ENCODE measurements around the gene CCR8.

DNA sequence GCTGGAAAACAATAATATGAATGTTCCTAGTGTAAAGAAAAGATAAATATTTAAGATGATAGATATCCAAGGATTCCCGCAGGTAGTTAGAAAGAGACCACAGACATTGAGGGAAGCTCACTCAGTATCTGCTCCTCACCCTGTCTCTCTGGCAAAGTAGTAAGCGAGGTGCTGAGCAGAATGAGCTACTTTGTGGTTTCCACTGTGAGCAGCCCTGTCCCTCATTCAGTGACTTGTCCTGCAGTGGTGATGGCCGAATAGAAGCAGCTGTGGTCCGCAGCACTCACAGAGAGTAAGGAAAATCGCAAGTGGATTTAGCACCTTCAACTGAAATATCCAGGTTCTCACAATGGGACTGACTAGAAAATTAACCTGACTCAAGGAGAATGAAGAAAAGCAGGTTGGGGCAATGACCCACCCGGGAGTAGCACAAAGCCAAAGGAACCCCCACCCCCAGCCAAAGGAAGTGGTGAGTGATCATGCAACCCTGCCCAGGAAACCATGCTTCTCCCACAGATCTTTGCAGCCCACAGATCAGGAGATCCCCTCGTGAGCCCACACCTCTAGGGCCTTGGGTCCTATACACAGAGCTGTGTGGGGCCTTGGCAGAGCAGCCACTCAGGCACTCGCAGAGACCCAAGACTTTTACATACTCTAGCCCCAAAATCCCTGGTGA, 31.9 kb downstream of the CCR8 start:
- TF ChIP-seq POLR2AphosphoS5 (IDR thresholded peaks at IDR 0.05; ENCODE audit: low read depth) (peak; percentile 62; the same call in 1 of the 2 replicates), SPI1 (IDR thresholded peaks at IDR 0.05; ENCODE audit: borderline replicate concordance, low read depth) (no peak)
- TF ChIP-seq, protein P1, sequence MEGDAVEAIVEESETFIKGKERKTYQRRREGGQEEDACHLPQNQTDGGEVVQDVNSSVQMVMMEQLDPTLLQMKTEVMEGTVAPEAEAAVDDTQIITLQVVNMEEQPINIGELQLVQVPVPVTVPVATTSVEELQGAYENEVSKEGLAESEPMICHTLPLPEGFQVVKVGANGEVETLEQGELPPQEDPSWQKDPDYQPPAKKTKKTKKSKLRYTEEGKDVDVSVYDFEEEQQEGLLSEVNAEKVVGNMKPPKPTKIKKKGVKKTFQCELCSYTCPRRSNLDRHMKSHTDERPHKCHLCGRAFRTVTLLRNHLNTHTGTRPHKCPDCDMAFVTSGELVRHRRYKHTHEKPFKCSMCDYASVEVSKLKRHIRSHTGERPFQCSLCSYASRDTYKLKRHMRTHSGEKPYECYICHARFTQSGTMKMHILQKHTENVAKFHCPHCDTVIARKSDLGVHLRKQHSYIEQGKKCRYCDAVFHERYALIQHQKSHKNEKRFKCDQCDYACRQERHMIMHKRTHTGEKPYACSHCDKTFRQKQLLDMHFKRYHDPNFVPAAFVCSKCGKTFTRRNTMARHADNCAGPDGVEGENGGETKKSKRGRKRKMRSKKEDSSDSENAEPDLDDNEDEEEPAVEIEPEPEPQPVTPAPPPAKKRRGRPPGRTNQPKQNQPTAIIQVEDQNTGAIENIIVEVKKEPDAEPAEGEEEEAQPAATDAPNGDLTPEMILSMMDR (IDR thresholded peaks at IDR 0.05; ENCODE audit: insufficient read depth, low read length), result no peak
- TF ChIP-seq, protein P2, sequence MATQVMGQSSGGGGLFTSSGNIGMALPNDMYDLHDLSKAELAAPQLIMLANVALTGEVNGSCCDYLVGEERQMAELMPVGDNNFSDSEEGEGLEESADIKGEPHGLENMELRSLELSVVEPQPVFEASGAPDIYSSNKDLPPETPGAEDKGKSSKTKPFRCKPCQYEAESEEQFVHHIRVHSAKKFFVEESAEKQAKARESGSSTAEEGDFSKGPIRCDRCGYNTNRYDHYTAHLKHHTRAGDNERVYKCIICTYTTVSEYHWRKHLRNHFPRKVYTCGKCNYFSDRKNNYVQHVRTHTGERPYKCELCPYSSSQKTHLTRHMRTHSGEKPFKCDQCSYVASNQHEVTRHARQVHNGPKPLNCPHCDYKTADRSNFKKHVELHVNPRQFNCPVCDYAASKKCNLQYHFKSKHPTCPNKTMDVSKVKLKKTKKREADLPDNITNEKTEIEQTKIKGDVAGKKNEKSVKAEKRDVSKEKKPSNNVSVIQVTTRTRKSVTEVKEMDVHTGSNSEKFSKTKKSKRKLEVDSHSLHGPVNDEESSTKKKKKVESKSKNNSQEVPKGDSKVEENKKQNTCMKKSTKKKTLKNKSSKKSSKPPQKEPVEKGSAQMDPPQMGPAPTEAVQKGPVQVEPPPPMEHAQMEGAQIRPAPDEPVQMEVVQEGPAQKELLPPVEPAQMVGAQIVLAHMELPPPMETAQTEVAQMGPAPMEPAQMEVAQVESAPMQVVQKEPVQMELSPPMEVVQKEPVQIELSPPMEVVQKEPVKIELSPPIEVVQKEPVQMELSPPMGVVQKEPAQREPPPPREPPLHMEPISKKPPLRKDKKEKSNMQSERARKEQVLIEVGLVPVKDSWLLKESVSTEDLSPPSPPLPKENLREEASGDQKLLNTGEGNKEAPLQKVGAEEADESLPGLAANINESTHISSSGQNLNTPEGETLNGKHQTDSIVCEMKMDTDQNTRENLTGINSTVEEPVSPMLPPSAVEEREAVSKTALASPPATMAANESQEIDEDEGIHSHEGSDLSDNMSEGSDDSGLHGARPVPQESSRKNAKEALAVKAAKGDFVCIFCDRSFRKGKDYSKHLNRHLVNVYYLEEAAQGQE (IDR thresholded peaks at IDR 0.05; ENCODE audit: insufficient replicate concordance, low read depth), result no peak
